Keratinocyte (primary cell): ENCODE results near the gene PDGFB.

Experiments
- CTCF ChIP-seq, 3 experiments: IDR thresholded peaks in 1 of 3; conservative IDR thresholded peaks in 1 of 3; optimal IDR thresholded peaks in 1 of 3; 2 replicates in 2 of 3; 3 replicates in 1 of 3; pipeline versions ENCODE3 to v1.5.1; 2011; ENCODE audit warnings: low read length in 3 of 3, mild to moderate bottlenecking in 3 of 3, moderate library complexity in 2 of 3, control low read depth in 1 of 3, inconsistent platforms in 1 of 3; ENCODE audit not compliant: insufficient read depth in 2 of 3; ENCODE audit errors: extremely low read depth in 1 of 3
- EZH2 ChIP-seq: IDR thresholded peaks from one replicate; pipeline ENCODE4 v1.6.1; 2012; ENCODE audit warnings: inconsistent platforms, mild to moderate bottlenecking, low read length, moderate library complexity

- no peak for TF ChIP-seq CTCF (optimal IDR thresholded peaks at IDR 0.05 in 1 of 3, IDR thresholded peaks at IDR 0.05 in 1 of 3, conservative IDR thresholded peaks at IDR 0.05 in 1 of 3; ENCODE audit: extremely low read depth in 1 of 3, insufficient read depth in 2 of 3, low read length in 3 of 3)
- no peak for TF ChIP-seq EZH2
Measured at GRCh38 chr22:39188809-39189208, 56.0 kb downstream of the PDGFB start.
